K562 (cell line): Measurements from ENCODE around the gene LRRC51. TPM values are rescaled to one million over a fixed set of nuclear protein-coding genes. Genes with fewer than 3 reads are reported as not detected.
A peak's percentile ranks its signal among the peaks of the same experiment; 100 is the strongest.

Source experiments
- ATAC-seq: fragments of 200-7000 bp; cut with Tn5 transposase; 3 replicates; pipeline ENCODE4 v1.9.1; 2020; ENCODE audit warnings: moderate library complexity
- BruUV-seq: library from RNA; stranded (reverse); fragments of 400-500 nt; replicated peaks from 2 replicates; lab custom pipeline; 2021; lab: Mats Ljungman, UMichigan
- CTCF ChIA-PET: fragments of 300-600 bp; formaldehyde crosslinking; extraction: SDS; loops from one replicate; lab custom pipeline; 2021; ENCODE audit warnings: low intra/inter-chr PET ratio; lab: Yijun Ruan, JAX
- POLR2A ChIA-PET: fragments of 300-600, 350-650 bp; sonication (Branson Sonifier 250); formaldehyde crosslinking; extraction: SDS; loops from one replicate; lab custom pipeline; 2021; ENCODE audit warnings: antibody characterized with exemption, inconsistent platforms; lab: Yijun Ruan, JAX
- DNase-seq, 4 experiments: peaks; one replicate each; pipeline versions ENCODE4 v3.0.0 to v3.0.0-alpha.2; 2011 to 2018; ENCODE audit warnings: low spot score in 3 of 4, mixed read lengths in 3 of 4; ENCODE audit errors: extremely low read depth in 1 of 4
- FAIRE-seq: peaks from 2 replicates; lab custom pipeline; 2011; peaks lifted over from hg19 to GRCh38; lab: Jason Lieb, UNC
- H2AFZ ChIP-seq: 2 replicates; pipeline ENCODE4 v1.6.0; 2011; ENCODE audit warnings: low read depth, low read length, control low read depth, inconsistent platforms
- H3K27ac ChIP-seq: fragments of 200-600 bp; 3 replicates; pipeline ENCODE4 v1.8.0; 2011; ENCODE audit warnings: low read depth, mild to moderate bottlenecking, control low read depth, inconsistent platforms, low read length, moderate library complexity, mixed read lengths; ENCODE audit errors: extremely low read depth
- H3K27me3 ChIP-seq, 2 experiments: fragments of 300-600 bp in 1 of 2; 2 replicates in 1 of 2; 3 replicates in 1 of 2; pipeline versions ENCODE4 v1.6.0 to v1.8.0; 2011; ENCODE audit warnings: inconsistent platforms in 2 of 2, low read length in 2 of 2, mild to moderate bottlenecking in 1 of 2, mixed read lengths in 1 of 2, moderate library complexity in 1 of 2; ENCODE audit not compliant: control insufficient read depth in 2 of 2, insufficient read depth in 2 of 2
- H3K36me3 ChIP-seq: fragments of 300-600 bp; 3 replicates; pipeline ENCODE4 v1.8.0; 2011; ENCODE audit warnings: mild to moderate bottlenecking, low read length, inconsistent platforms; ENCODE audit not compliant: control insufficient read depth, insufficient read depth
- H3K4me1 ChIP-seq, 2 experiments: fragments of 200-600 bp in 1 of 2; replicated peaks in 1 of 2; 2 replicates in 1 of 2; 3 replicates in 1 of 2; pipeline versions ENCODE4 v1.5.1 to v1.8.0; 2011; ENCODE audit warnings: inconsistent platforms in 2 of 2, low read length in 2 of 2, mild to moderate bottlenecking in 1 of 2, mixed read lengths in 1 of 2, moderate library complexity in 1 of 2; ENCODE audit not compliant: control insufficient read depth in 2 of 2, insufficient read depth in 2 of 2
- H3K4me2 ChIP-seq: 2 replicates; pipeline ENCODE4 v1.6.1; 2011; ENCODE audit warnings: low read length, control low read depth, inconsistent platforms, mixed read lengths; ENCODE audit not compliant: insufficient read depth
- H3K4me3 ChIP-seq: fragments of 200-600 bp; sonication (generic), shearing (Covaris generic); 2 replicates; pipeline ENCODE4 v1.5.1; 2016; ENCODE audit warnings: control low read depth, inconsistent platforms
- H3K79me2 ChIP-seq: fragments of 200-600 bp; 3 replicates; pipeline ENCODE4 v1.8.0; 2011; ENCODE audit warnings: low read length, inconsistent platforms; ENCODE audit not compliant: control insufficient read depth, insufficient read depth
- H3K9ac ChIP-seq, 2 experiments: 2 replicates each; pipeline versions ENCODE4 v1.6.0 to v1.6.1; 2011; ENCODE audit warnings: low read depth in 2 of 2, low read length in 2 of 2, control low read depth in 1 of 2, inconsistent platforms in 1 of 2, mild to moderate bottlenecking in 1 of 2, mixed read lengths in 1 of 2; ENCODE audit not compliant: insufficient read depth in 1 of 2
- H3K9me1 ChIP-seq: one replicate; pipeline ENCODE4 v1.6.0; 2011; ENCODE audit warnings: inconsistent platforms, mild to moderate bottlenecking, low read length, moderate library complexity; ENCODE audit not compliant: control insufficient read depth, insufficient read depth
- H3K9me3 ChIP-seq: replicated peaks from 2 replicates; pipeline ENCODE4 v1.5.1; 2011; ENCODE audit warnings: low read depth, low read length, inconsistent platforms; ENCODE audit not compliant: control insufficient read depth, insufficient read depth
- H4K20me1 ChIP-seq: replicated peaks from 2 replicates; pipeline ENCODE4 v1.6.1; 2011; ENCODE audit warnings: low read length, inconsistent platforms, mixed read lengths; ENCODE audit not compliant: control insufficient read depth, insufficient read depth
- KLF10 ChIP-seq: fragments of 250-450 bp; sonication (Bioruptor Pico); IDR thresholded peaks from 2 replicates; pipeline ENCODE4 v1.6.1; 2021; ENCODE audit warnings: matching md5 sums
- ZNF140 ChIP-seq: fragments of 250-450 bp; sonication (Bioruptor Pico); IDR thresholded peaks from 2 replicates; pipeline ENCODE4 v1.8.0; 2021; ENCODE audit warnings: moderate library complexity, mild to moderate bottlenecking, inconsistent platforms
- WGBS: fragments of 100-300 bp; shearing (Covaris generic); methylation state at CpG from one replicate; pipeline ENCODE4 v1.1.6; 2016; ENCODE audit warnings: low coverage, mixed read lengths; ENCODE audit not compliant: insufficient coverage; ENCODE audit errors: missing lambda C conversion rate; 5-methylcytosine and 5-hydroxymethylcytosine counted together
- in situ Hi-C: fragments of 300-500 bp; cut with MboI; formaldehyde crosslinking; loops from 4 replicates; pipeline ENCODE4 v1.15.0; 2018; ENCODE audit warnings: inconsistent platforms, mixed read lengths
- intact Hi-C: fragments of 100-400 bp; cut with micrococcal nuclease; formaldehyde crosslinking; loops from 2 replicates; pipeline ENCODE4 v1.14.2; 2022
- polyA plus RNA-seq, 8 experiments: library from polyadenylated mRNA; depleted of rRNA in 4 of 8; stranded (reverse) in 5 of 8; unstranded in 3 of 8; fragments of >200 nt; fragmentation: Nextera tagmentation in 2 of 8; fragmentation: Illumina TruSeq in 1 of 8; extraction: Ambion mirVana in 2 of 8; extraction: Trizol in 1 of 8; gene quantifications; 2 replicates each; pipeline versions ENCODE4 v1.2.1 to v1.2.3, GENCODE V29; 2011 to 2014; ENCODE audit warnings: inconsistent platforms in 1 of 8, missing spikeins in 1 of 8
- total RNA-seq, 7 experiments: library from RNA; depleted of rRNA in 6 of 7; stranded (reverse); fragments of >200 nt in 6 of 7; fragmentation: Illumina TruSeq in 2 of 7; extraction: Trizol in 2 of 7; gene quantifications; 2 replicates each; pipeline versions ENCODE4 v1.2.1 to v1.2.3, GENCODE V29; 2011 to 2021; ENCODE audit warnings: low replicate concordance in 1 of 7
- TF ChIP-seq, protein P1 (sequence below): sonication (generic); formaldehyde crosslinking; IDR thresholded peaks from 2 replicates; pipeline ENCODE4 v1.8.0; 2022; ENCODE audit warnings: mild to moderate bottlenecking, missing genetic modification reagents
- TF ChIP-seq, protein P2 (sequence below): sonication (generic); formaldehyde crosslinking; IDR thresholded peaks from 2 replicates; pipeline ENCODE4 v1.8.1; 2023; ENCODE audit warnings: mild to moderate bottlenecking, missing genetic modification reagents

Gene LRRC51
- total and polyA plus RNA-seq, 9 of the 15 experiments (the other 6 are each of a cell fraction or from before 2014, with no cell fraction given): 4.7 to 10.6 (median 5.6) TPM

DNA sequence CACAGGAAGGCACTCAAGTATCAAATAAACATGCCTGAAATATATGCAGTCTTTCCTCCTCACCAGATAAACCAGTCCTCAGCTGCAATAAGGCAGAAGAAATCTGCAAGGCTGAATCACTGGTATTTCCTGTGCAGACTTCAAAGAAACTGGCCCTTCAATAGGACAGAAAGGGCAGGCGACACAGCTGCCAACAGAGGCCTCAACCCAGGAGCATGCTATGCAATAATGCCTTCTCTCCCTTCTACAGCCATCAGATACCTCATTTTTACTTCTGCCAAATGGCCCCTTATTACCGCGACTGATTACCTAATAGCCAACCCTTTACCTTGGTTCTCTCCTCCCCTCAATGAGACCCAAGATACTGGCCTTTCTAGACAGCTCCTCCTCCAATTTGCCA, 8.3 kb upstream of the LRRC51 start:
- WGBS: 78% methylated on average over 3 of the region's 3 CpGs
- in situ Hi-C loops: no loop called here
- Histone ChIP-seq H3K36me3 (peaks cover 48% of the 10 kb centered on the region), H3K4me1 (peaks cover 8 to 20% of the 10 kb centered on the region in 2 experiments; a peak in 4 of 5 replicates), H2AFZ (no peak overlapping the region), H3K9me1 (peaks cover 4% of the 10 kb centered on the region), H3K27ac (no peak overlapping the region), H3K4me3 (no peak overlapping the region), H3K9me3 (no peaks in the 10 kb centered on the region), H3K9ac (no peak overlapping the region), H3K27me3 (no peaks in the 10 kb centered on the region), H4K20me1 (no peaks in the 10 kb centered on the region; the same call in 1 of the 2 replicates), H3K4me2 (no peak overlapping the region), H3K79me2 (peaks cover 89% of the 10 kb centered on the region)
- no peak for ATAC-seq
- DNase-seq: no peak
- intact Hi-C loops: no loop called here
- POLR2A ChIA-PET: interaction anchor here (1.4 to 2.6 kb wide), 4 partner anchors 10 to 21 kb away, joined by 3 to 6 read pairs (median 4); no protein-coding TSS in a partner anchor
- no peak for FAIRE-seq
- CTCF ChIA-PET: no interaction called here
- TF ChIP-seq, protein P1, sequence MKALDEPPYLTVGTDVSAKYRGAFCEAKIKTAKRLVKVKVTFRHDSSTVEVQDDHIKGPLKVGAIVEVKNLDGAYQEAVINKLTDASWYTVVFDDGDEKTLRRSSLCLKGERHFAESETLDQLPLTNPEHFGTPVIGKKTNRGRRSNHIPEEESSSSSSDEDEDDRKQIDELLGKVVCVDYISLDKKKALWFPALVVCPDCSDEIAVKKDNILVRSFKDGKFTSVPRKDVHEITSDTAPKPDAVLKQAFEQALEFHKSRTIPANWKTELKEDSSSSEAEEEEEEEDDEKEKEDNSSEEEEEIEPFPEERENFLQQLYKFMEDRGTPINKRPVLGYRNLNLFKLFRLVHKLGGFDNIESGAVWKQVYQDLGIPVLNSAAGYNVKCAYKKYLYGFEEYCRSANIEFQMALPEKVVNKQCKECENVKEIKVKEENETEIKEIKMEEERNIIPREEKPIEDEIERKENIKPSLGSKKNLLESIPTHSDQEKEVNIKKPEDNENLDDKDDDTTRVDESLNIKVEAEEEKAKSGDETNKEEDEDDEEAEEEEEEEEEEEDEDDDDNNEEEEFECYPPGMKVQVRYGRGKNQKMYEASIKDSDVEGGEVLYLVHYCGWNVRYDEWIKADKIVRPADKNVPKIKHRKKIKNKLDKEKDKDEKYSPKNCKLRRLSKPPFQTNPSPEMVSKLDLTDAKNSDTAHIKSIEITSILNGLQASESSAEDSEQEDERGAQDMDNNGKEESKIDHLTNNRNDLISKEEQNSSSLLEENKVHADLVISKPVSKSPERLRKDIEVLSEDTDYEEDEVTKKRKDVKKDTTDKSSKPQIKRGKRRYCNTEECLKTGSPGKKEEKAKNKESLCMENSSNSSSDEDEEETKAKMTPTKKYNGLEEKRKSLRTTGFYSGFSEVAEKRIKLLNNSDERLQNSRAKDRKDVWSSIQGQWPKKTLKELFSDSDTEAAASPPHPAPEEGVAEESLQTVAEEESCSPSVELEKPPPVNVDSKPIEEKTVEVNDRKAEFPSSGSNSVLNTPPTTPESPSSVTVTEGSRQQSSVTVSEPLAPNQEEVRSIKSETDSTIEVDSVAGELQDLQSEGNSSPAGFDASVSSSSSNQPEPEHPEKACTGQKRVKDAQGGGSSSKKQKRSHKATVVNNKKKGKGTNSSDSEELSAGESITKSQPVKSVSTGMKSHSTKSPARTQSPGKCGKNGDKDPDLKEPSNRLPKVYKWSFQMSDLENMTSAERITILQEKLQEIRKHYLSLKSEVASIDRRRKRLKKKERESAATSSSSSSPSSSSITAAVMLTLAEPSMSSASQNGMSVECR (CRISPR knock-in tag): no peak
- TF ChIP-seq ZNF140 (no peak), KLF10 (no peak)
- TF ChIP-seq, protein P2, sequence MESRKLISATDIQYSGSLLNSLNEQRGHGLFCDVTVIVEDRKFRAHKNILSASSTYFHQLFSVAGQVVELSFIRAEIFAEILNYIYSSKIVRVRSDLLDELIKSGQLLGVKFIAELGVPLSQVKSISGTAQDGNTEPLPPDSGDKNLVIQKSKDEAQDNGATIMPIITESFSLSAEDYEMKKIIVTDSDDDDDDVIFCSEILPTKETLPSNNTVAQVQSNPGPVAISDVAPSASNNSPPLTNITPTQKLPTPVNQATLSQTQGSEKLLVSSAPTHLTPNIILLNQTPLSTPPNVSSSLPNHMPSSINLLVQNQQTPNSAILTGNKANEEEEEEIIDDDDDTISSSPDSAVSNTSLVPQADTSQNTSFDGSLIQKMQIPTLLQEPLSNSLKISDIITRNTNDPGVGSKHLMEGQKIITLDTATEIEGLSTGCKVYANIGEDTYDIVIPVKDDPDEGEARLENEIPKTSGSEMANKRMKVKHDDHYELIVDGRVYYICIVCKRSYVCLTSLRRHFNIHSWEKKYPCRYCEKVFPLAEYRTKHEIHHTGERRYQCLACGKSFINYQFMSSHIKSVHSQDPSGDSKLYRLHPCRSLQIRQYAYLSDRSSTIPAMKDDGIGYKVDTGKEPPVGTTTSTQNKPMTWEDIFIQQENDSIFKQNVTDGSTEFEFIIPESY (CRISPR knock-in tag): peak; percentile 71; the same call in 1 of the 2 replicates
- no TSS peak for BruUV-seq
